ENCODE data around the gene WDFY3. TPM values are rescaled to one million over a fixed set of nuclear protein-coding genes. Genes with fewer than 3 reads are reported as not detected.

Gene WDFY3
- total RNA-seq, 4 donors from 2014 or later = 79.2 to 244 (median 119) TPM

- Histone ChIP-seq H3K4me1 (no peaks in the 10 kb centered on the region), H3K36me3 (peaks cover 93% of the 10 kb centered on the region), H3K27me3 (no peaks in the 10 kb centered on the region), H3K27ac (no peak overlapping the region), H3K9me3 (no peaks in the 10 kb centered on the region), H3K4me3 (no peak overlapping the region)
- no peak for TF ChIP-seq EP300 (IDR thresholded peaks at IDR 0.05)
- no peak for TF ChIP-seq POLR2AphosphoS5 (IDR thresholded peaks at IDR 0.05)
- no peak for TF ChIP-seq CTCF (IDR thresholded peaks at IDR 0.05)
- no peak for TF ChIP-seq POLR2A (IDR thresholded peaks at IDR 0.05)
- DNase-seq (ENCODE audit: low spot score in 2 of 2) = no peak
Measured at GRCh38 chr4:84738622-84739021, 227.9 kb downstream of the WDFY3 start.

GRCh38 chr4:84737656-84738055, 228.8 kb downstream of the WDFY3 start:
- Histone ChIP-seq H3K36me3 (peaks cover 95% of the 10 kb centered on the region), H3K9me3 (no peaks in the 10 kb centered on the region), H3K4me3 (no peak overlapping the region), H3K27me3 (no peaks in the 10 kb centered on the region), H3K4me1 (no peaks in the 10 kb centered on the region), H3K27ac (no peak overlapping the region)
- TF ChIP-seq EP300 (IDR thresholded peaks at IDR 0.05) = no peak
- TF ChIP-seq POLR2AphosphoS5 (IDR thresholded peaks at IDR 0.05) = no peak
- no peak for TF ChIP-seq CTCF (IDR thresholded peaks at IDR 0.05)
- no peak for TF ChIP-seq POLR2A (IDR thresholded peaks at IDR 0.05)
- WGBS = 79% methylated on average over 3 of the region's 3 CpGs
- no peak for DNase-seq (ENCODE audit: low spot score in 2 of 2)

- TF ChIP-seq POLR2AphosphoS5 (IDR thresholded peaks at IDR 0.05) (no peak), EP300 (IDR thresholded peaks at IDR 0.05) (no peak), CTCF (IDR thresholded peaks at IDR 0.05) (no peak), POLR2A (IDR thresholded peaks at IDR 0.05) (no peak)
- no peaks in the 10 kb centered on the region for H3K9me3 ChIP-seq
- no peak overlapping the region for H3K4me3 ChIP-seq
- H3K27me3 ChIP-seq = no peaks in the 10 kb centered on the region
- H3K36me3 ChIP-seq = peaks cover 75% of the 10 kb centered on the region
- no peak for DNase-seq (ENCODE audit: low spot score in 2 of 2)
- no peaks in the 10 kb centered on the region for H3K4me1 ChIP-seq
- H3K27ac ChIP-seq = no peak overlapping the region
Measured at GRCh38 chr4:84734037-84734436, 232.5 kb downstream of the WDFY3 start.

- TF ChIP-seq EP300 (IDR thresholded peaks at IDR 0.05) = no peak
- TF ChIP-seq POLR2A (IDR thresholded peaks at IDR 0.05) = no peak
- TF ChIP-seq POLR2AphosphoS5 (IDR thresholded peaks at IDR 0.05) = no peak
- no peak for TF ChIP-seq CTCF (IDR thresholded peaks at IDR 0.05)
- peaks cover 70% of the 10 kb centered on the region for H3K36me3 ChIP-seq
- 93% methylated on average over 13 of the region's 13 CpGs for WGBS
- no peaks in the 10 kb centered on the region for H3K27me3 ChIP-seq
- H3K27ac ChIP-seq = no peak overlapping the region
- H3K4me3 ChIP-seq = no peak overlapping the region
- DNase-seq (ENCODE audit: low spot score in 2 of 2) = no peak
- no peaks in the 10 kb centered on the region for H3K4me1 ChIP-seq
- H3K9me3 ChIP-seq = no peaks in the 10 kb centered on the region
Measured at GRCh38 chr4:84733343-84734033, 233.0 kb downstream of the WDFY3 start.

GRCh38 chr4:84730375-84730774, 236.1 kb downstream of the WDFY3 start:
- TF ChIP-seq CTCF (IDR thresholded peaks at IDR 0.05) (no peak), EP300 (IDR thresholded peaks at IDR 0.05) (no peak), POLR2A (IDR thresholded peaks at IDR 0.05) (no peak), POLR2AphosphoS5 (IDR thresholded peaks at IDR 0.05) (no peak)
- no peak overlapping the region for H3K4me3 ChIP-seq
- DNase-seq (ENCODE audit: low spot score in 2 of 2) = no peak
- no peaks in the 10 kb centered on the region for H3K27me3 ChIP-seq
- H3K36me3 ChIP-seq = peaks cover 39% of the 10 kb centered on the region
- no peaks in the 10 kb centered on the region for H3K9me3 ChIP-seq
- no peaks in the 10 kb centered on the region for H3K4me1 ChIP-seq
- no peak overlapping the region for H3K27ac ChIP-seq

Data from suprapubic skin (tissue), 4 donors.